Endothelial cell of umbilical vein (primary cell): Measurements from ENCODE around the gene IQSEC2. TPM values are rescaled to one million over a fixed set of nuclear protein-coding genes. Genes with fewer than 3 reads are reported as not detected.

Experiments used
- BruUV-seq: library from RNA; stranded (reverse); fragments of 400-500 nt; replicated peaks from 2 replicates; lab custom pipeline; 2021; lab: Mats Ljungman, UMichigan
- CTCF ChIA-PET: fragments of 300-600, 350-600 bp; sonication (Branson Sonifier 250); formaldehyde crosslinking; loops from one replicate; lab custom pipeline; 2021; ENCODE audit warnings: antibody characterized with exemption, inconsistent platforms; lab: Charles Lee
- POLR2A ChIA-PET: fragments of 300-600, 350-600 bp; sonication (Branson Sonifier 250); formaldehyde crosslinking; loops from one replicate; lab custom pipeline; 2021; ENCODE audit warnings: antibody characterized with exemption, inconsistent platforms; lab: Charles Lee
- DNase-seq: peaks from one replicate; pipeline ENCODE4 v3.0.0-alpha.2; 2011; ENCODE audit warnings: low read depth, low spot score
- FAIRE-seq: peaks from 2 replicates; lab custom pipeline; 2011; peaks lifted over from hg19 to GRCh38; lab: Jason Lieb, UNC
- H2AFZ ChIP-seq: 2 replicates; pipeline ENCODE4 v1.6.0; 2012; ENCODE audit warnings: low read depth, low read length, control low read depth, inconsistent platforms
- H3K27ac ChIP-seq: 2 replicates; pipeline ENCODE4 v1.5.1; 2011; ENCODE audit warnings: low read depth, mild to moderate bottlenecking, control low read depth, low read length, moderate library complexity; ENCODE audit not compliant: insufficient read depth
- H3K27me3 ChIP-seq, 2 experiments: 2 replicates each; pipeline versions ENCODE4 v1.6.0 to v1.6.1; 2011; ENCODE audit warnings: low read length in 2 of 2, mixed read lengths in 1 of 2; ENCODE audit not compliant: control insufficient read depth in 2 of 2, insufficient read depth in 2 of 2
- H3K36me3 ChIP-seq, 2 experiments: 2 replicates in 1 of 2; 3 replicates in 1 of 2; pipeline ENCODE4 v1.5.1; 2011; ENCODE audit warnings: low read length in 2 of 2, mild to moderate bottlenecking in 1 of 2, moderate library complexity in 1 of 2; ENCODE audit not compliant: control insufficient read depth in 2 of 2, insufficient read depth in 2 of 2; ENCODE audit errors: extremely low read depth in 1 of 2
- H3K4me1 ChIP-seq: 3 replicates; pipeline ENCODE4 v1.5.1; 2011; ENCODE audit warnings: mild to moderate bottlenecking, low read length; ENCODE audit not compliant: control insufficient read depth, insufficient read depth; ENCODE audit errors: extremely low read depth
- H3K4me2 ChIP-seq: 2 replicates; pipeline ENCODE4 v1.6.1; 2011; ENCODE audit warnings: low read length, control low read depth, mixed read lengths; ENCODE audit not compliant: insufficient read depth
- H3K4me3 ChIP-seq, 3 experiments: fragments of 200-600 bp in 1 of 3; sonication (generic), shearing (Covaris generic) in 1 of 3; replicated peaks in 1 of 3; 2 replicates each; pipeline ENCODE4 v1.5.1; 2011 to 2016; ENCODE audit warnings: control low read depth in 3 of 3, low read length in 3 of 3, mild to moderate bottlenecking in 2 of 3, inconsistent platforms in 1 of 3, low read depth in 1 of 3, moderate library complexity in 1 of 3; ENCODE audit not compliant: insufficient read depth in 1 of 3
- H3K79me2 ChIP-seq: 2 replicates; pipeline ENCODE4 v1.6.0; 2012; ENCODE audit warnings: low read length, inconsistent platforms; ENCODE audit not compliant: control insufficient read depth, insufficient read depth
- H3K9ac ChIP-seq: replicated peaks from 2 replicates; pipeline ENCODE3; 2011; ENCODE audit warnings: low read length, control low read depth; ENCODE audit not compliant: insufficient read depth; ENCODE audit errors: extremely low read depth
- H3K9me1 ChIP-seq: replicated peaks from 3 replicates; pipeline ENCODE4 v1.6.0; 2011; ENCODE audit warnings: mild to moderate bottlenecking, low read length; ENCODE audit not compliant: control insufficient read depth, insufficient read depth; ENCODE audit errors: extremely low read depth
- H3K9me3 ChIP-seq: replicated peaks from 2 replicates; pipeline ENCODE4 v1.5.1; 2012; ENCODE audit warnings: low read length, inconsistent platforms; ENCODE audit not compliant: control insufficient read depth, insufficient read depth
- H4K20me1 ChIP-seq: replicated peaks from 2 replicates; pipeline ENCODE3; 2011; ENCODE audit warnings: mild to moderate bottlenecking, low read length; ENCODE audit not compliant: control insufficient read depth, insufficient read depth; ENCODE audit errors: extremely low read depth
- EZH2 ChIP-seq: IDR thresholded peaks from 2 replicates; pipeline ENCODE4 v1.6.1; 2012; ENCODE audit warnings: borderline replicate concordance, low read depth, mild to moderate bottlenecking, moderate library complexity, low read length, inconsistent platforms; ENCODE audit not compliant: severe bottlenecking
- FOS ChIP-seq: IDR thresholded peaks from 2 replicates; pipeline ENCODE4 v1.6.1; 2011; ENCODE audit warnings: mild to moderate bottlenecking, low read length, moderate library complexity, borderline replicate concordance; ENCODE audit not compliant: insufficient read depth
- GATA2 ChIP-seq: IDR thresholded peaks from 2 replicates; pipeline ENCODE4 v1.7.0; 2011; ENCODE audit warnings: low read depth, mild to moderate bottlenecking, moderate library complexity, mixed read lengths, low read length; ENCODE audit not compliant: insufficient read length, insufficient read depth
- JUN ChIP-seq: IDR thresholded peaks from 2 replicates; pipeline ENCODE4 v1.6.1; 2011; ENCODE audit warnings: borderline replicate concordance, low read depth; ENCODE audit not compliant: insufficient read length, insufficient read depth
- MYC ChIP-seq: IDR thresholded peaks from one replicate; pipeline ENCODE4 v1.6.1; 2011; ENCODE audit warnings: mild to moderate bottlenecking, low read depth, low read length
- POLR2A ChIP-seq: IDR thresholded peaks from 2 replicates; pipeline ENCODE4 v1.6.1; 2012; ENCODE audit warnings: low read depth, mild to moderate bottlenecking, control low read depth, low read length
- POLR2AphosphoS5 ChIP-seq: IDR thresholded peaks from 2 replicates; pipeline ENCODE4 v1.6.1; 2012; ENCODE audit warnings: low read depth, mild to moderate bottlenecking, control low read depth, low read length, moderate library complexity; ENCODE audit not compliant: insufficient read depth
- dilution Hi-C: fragments of 300-500 bp; cut with MboI; formaldehyde crosslinking; loops from one replicate; pipeline ENCODE4 v1.15.0; 2019; ENCODE audit warnings: low sequenced_read_pairs; ENCODE audit not compliant: extremely low pct_ligation_motif_present
- intact Hi-C: fragments of 100-400 bp; cut with micrococcal nuclease; formaldehyde crosslinking; loops from one replicate; pipeline ENCODE4 v1.10.0; 2022
- polyA plus RNA-seq, 4 experiments: library from polyadenylated mRNA; depleted of rRNA in 3 of 4; stranded (reverse) in 3 of 4; unstranded in 1 of 4; fragments of >200 nt; gene quantifications; 2 replicates each; pipeline versions ENCODE4 v1.2.1 to v1.2.3, GENCODE V29; 2011 to 2012; ENCODE audit warnings: missing spikeins in 1 of 4
- total RNA-seq: library from RNA; stranded (reverse); gene quantifications from 2 replicates; pipeline ENCODE4 v1.2.3, GENCODE V29; 2021
- TF ChIP-seq, protein P1 (sequence below): IDR thresholded peaks from 2 replicates; pipeline ENCODE4 v1.6.1; 2011; ENCODE audit not compliant: insufficient read depth, insufficient read length
- TF ChIP-seq, protein P2 (sequence below), 2 donors: IDR thresholded peaks; 1 replicate in 1 of 2; 2 replicates in 1 of 2; pipeline ENCODE4 v1.5.1; 2011; ENCODE audit warnings: low read length in 2 of 2, mild to moderate bottlenecking in 2 of 2, moderate library complexity in 2 of 2, control low read depth in 1 of 2, inconsistent platforms in 1 of 2, low read depth in 1 of 2; ENCODE audit not compliant: insufficient read depth in 1 of 2; ENCODE audit errors: extremely low read depth in 1 of 2

The IQSEC2 gene
- total and polyA plus RNA-seq, 2 donors (not counting 3 experiments of a cell fraction or from before 2014, with no cell fraction given) = 5.4 to 9.9 TPM

GRCh38 chrX:53261355-53261972 is 19.9 kb downstream of the IQSEC2 start:
- peaks cover 13% of the 10 kb centered on the region for H3K4me1 ChIP-seq
- no peaks in the 10 kb centered on the region for H4K20me1 ChIP-seq
- CTCF ChIA-PET = interaction anchor here (2.0 kb wide), 1 partner anchor 33 kb away, joined by 4 read pairs; no protein-coding TSS in a partner anchor
- dilution Hi-C loops (no loop called here), intact Hi-C loops (no loop called here)
- TF ChIP-seq EZH2 (no peak), JUN (no peak), POLR2AphosphoS5 (no peak), POLR2A (no peak), GATA2 (no peak)
- TF ChIP-seq, protein P1, sequence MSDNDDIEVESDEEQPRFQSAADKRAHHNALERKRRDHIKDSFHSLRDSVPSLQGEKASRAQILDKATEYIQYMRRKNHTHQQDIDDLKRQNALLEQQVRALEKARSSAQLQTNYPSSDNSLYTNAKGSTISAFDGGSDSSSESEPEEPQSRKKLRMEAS = no peak
- H2AFZ ChIP-seq = no peak overlapping the region
- FAIRE-seq (peak; percentile 26), DNase-seq (no peak)
- BruUV-seq = no TSS peak
- H3K36me3 ChIP-seq = no peaks in the 10 kb centered on the region
- H3K9ac ChIP-seq = no peak overlapping the region
- H3K9me3 ChIP-seq = no peaks in the 10 kb centered on the region
- no peaks in the 10 kb centered on the region for H3K27me3 ChIP-seq
- H3K79me2 ChIP-seq = no peaks in the 10 kb centered on the region
- no peak overlapping the region for H3K4me2 ChIP-seq
- H3K9me1 ChIP-seq = no peaks in the 10 kb centered on the region
- no peak overlapping the region for H3K4me3 ChIP-seq
- POLR2A ChIA-PET = no interaction called here
- H3K27ac ChIP-seq = no peak overlapping the region

GRCh38 chrX:53260836-53261235 is 20.5 kb downstream of the IQSEC2 start:
- POLR2A ChIA-PET = no interaction called here
- Histone ChIP-seq H3K9me1 (no peaks in the 10 kb centered on the region), H3K79me2 (no peaks in the 10 kb centered on the region), H3K4me1 (peaks cover 13% of the 10 kb centered on the region), H3K4me2 (no peak overlapping the region), H2AFZ (no peak overlapping the region), H3K9me3 (no peaks in the 10 kb centered on the region), H3K27me3 (no peaks in the 10 kb centered on the region), H3K36me3 (no peaks in the 10 kb centered on the region), H3K27ac (no peak overlapping the region), H3K4me3 (no peak overlapping the region), H4K20me1 (no peaks in the 10 kb centered on the region), H3K9ac (no peak overlapping the region)
- dilution Hi-C loops (no loop called here), intact Hi-C loops (no loop called here)
- CTCF ChIA-PET = no interaction called here
- no peak for FAIRE-seq
- no peak for TF ChIP-seq JUN
- TF ChIP-seq, protein P2, sequence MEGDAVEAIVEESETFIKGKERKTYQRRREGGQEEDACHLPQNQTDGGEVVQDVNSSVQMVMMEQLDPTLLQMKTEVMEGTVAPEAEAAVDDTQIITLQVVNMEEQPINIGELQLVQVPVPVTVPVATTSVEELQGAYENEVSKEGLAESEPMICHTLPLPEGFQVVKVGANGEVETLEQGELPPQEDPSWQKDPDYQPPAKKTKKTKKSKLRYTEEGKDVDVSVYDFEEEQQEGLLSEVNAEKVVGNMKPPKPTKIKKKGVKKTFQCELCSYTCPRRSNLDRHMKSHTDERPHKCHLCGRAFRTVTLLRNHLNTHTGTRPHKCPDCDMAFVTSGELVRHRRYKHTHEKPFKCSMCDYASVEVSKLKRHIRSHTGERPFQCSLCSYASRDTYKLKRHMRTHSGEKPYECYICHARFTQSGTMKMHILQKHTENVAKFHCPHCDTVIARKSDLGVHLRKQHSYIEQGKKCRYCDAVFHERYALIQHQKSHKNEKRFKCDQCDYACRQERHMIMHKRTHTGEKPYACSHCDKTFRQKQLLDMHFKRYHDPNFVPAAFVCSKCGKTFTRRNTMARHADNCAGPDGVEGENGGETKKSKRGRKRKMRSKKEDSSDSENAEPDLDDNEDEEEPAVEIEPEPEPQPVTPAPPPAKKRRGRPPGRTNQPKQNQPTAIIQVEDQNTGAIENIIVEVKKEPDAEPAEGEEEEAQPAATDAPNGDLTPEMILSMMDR (IDR thresholded peaks at IDR 0.05; ENCODE audit: extremely low read depth in 1 of 2, insufficient read depth in 1 of 2, low read depth in 1 of 2, low read length in 2 of 2) = no peak
- TF ChIP-seq, protein P1 = no peak
- no peak for TF ChIP-seq FOS
- TF ChIP-seq POLR2AphosphoS5 = no peak
- no peak for TF ChIP-seq POLR2A
- TF ChIP-seq GATA2 = no peak
- TF ChIP-seq MYC = no peak
- no peak for TF ChIP-seq EZH2
- BruUV-seq = no TSS peak
- no peak for DNase-seq
